OCI-LY3 (cell line): ENCODE measurements around the gene ACTR1A.

Source experiments
- H2AFZ ChIP-seq: fragments of 200-600, 300-600 bp; shearing (Covaris generic); 2 replicates; pipeline ENCODE4 v1.6.0; 2014; ENCODE audit warnings: antibody characterized with exemption, low read depth, low read length
- H3K27ac ChIP-seq: fragments of 200-600, 300-600 bp; sonication (generic); 2 replicates; pipeline ENCODE4 v1.5.1; 2014; ENCODE audit warnings: mild to moderate bottlenecking, low read length, moderate library complexity, mixed read lengths
- H3K27me3 ChIP-seq: fragments of 200-600, 300-600 bp; sonication (generic); 2 replicates; pipeline ENCODE4 v1.6.1; 2014; ENCODE audit warnings: low read depth, low read length, mixed read lengths
- H3K36me3 ChIP-seq: fragments of 200-600, 300-600 bp; sonication (generic); replicated peaks from 2 replicates; pipeline ENCODE3; 2014; ENCODE audit warnings: low read depth, low read length, mixed read lengths
- H3K4me1 ChIP-seq: fragments of 300-600, 200-600 bp; sonication (generic); 2 replicates; pipeline ENCODE4 v1.6.1; 2014; ENCODE audit warnings: low read length, mixed read lengths
- H3K4me2 ChIP-seq: fragments of 200-600, 300-600 bp; sonication (generic); 2 replicates; pipeline ENCODE4 v1.6.1; 2014; ENCODE audit warnings: low read length, mixed read lengths
- H3K4me3 ChIP-seq: fragments of 300-600, 200-600 bp; sonication (generic); 2 replicates; pipeline ENCODE4 v1.5.1; 2014; ENCODE audit warnings: antibody characterized with exemption, mild to moderate bottlenecking, low read length, moderate library complexity
- H3K79me2 ChIP-seq: fragments of 300-600, 200-600 bp; shearing (Covaris generic); 2 replicates; pipeline ENCODE4 v1.6.1; 2014; ENCODE audit warnings: mild to moderate bottlenecking, low read length, mixed read lengths
- H3K9ac ChIP-seq: fragments of 300-600, 200-600 bp; shearing (Covaris generic); 2 replicates; pipeline ENCODE4 v1.6.0; 2014; ENCODE audit warnings: mild to moderate bottlenecking, low read length, moderate library complexity
- H3K9me3 ChIP-seq: fragments of 200-600, 300-600 bp; shearing (Covaris generic); 2 replicates; pipeline ENCODE4 v1.6.1; 2014; ENCODE audit warnings: low read length, mixed read lengths; ENCODE audit not compliant: insufficient read depth
- H4K20me1 ChIP-seq: fragments of 200-600, 300-600 bp; sonication (generic); 2 replicates; pipeline ENCODE4 v1.6.1; 2016; ENCODE audit warnings: low read length, mixed read lengths; ENCODE audit not compliant: insufficient read depth
- EZH2phosphoT487 ChIP-seq: fragments of 200-600 bp; shearing (Covaris generic); IDR thresholded peaks from 2 replicates; pipeline ENCODE4 v1.6.1; 2018; ENCODE audit warnings: antibody characterized with exemption, mixed run types, low read depth
- TF ChIP-seq, protein P1 (sequence below): fragments of 200-600, 300-600 bp; sonication (generic); IDR thresholded peaks from 2 replicates; pipeline ENCODE4 v1.5.1; 2014; ENCODE audit warnings: antibody characterized with exemption, low read length, low read depth

Gene ACTR1A

DNA sequence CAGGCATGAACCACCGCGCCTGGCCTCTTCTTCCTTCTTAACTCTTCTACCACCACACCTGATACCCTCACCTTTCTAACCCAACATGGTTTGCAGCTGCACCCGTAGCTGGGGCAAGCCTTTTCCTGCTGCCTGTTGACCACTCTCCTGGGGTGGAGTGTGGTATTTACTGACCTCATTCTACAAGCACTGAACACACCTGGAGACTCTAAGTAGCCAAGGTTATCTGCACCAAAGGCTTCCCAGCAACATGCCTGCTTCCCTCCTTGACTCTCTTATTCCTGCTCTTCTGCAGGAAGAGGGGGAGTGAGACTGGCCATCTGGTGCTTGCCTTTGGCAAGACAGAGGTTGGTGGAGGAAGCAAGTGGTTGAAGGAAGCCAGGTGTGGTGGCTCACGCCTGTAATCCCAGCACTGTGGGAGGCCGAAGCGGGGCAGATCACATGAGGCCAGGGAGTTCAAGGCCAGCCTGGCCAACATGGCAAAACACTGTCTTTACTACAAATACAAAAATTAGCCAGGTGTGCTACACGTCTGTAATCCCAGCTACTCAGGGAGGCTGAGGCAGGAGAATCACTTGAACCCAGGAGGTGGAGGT lies 10.1 kb downstream of the ACTR1A start:
- H3K9me3 ChIP-seq, result no peaks in the 10 kb centered on the region
- no peak overlapping the region for H3K9ac ChIP-seq
- no peak overlapping the region for H3K4me3 ChIP-seq
- H2AFZ ChIP-seq, result no peak overlapping the region
- peaks cover 23% of the 10 kb centered on the region for H3K79me2 ChIP-seq
- TF ChIP-seq, protein P1, sequence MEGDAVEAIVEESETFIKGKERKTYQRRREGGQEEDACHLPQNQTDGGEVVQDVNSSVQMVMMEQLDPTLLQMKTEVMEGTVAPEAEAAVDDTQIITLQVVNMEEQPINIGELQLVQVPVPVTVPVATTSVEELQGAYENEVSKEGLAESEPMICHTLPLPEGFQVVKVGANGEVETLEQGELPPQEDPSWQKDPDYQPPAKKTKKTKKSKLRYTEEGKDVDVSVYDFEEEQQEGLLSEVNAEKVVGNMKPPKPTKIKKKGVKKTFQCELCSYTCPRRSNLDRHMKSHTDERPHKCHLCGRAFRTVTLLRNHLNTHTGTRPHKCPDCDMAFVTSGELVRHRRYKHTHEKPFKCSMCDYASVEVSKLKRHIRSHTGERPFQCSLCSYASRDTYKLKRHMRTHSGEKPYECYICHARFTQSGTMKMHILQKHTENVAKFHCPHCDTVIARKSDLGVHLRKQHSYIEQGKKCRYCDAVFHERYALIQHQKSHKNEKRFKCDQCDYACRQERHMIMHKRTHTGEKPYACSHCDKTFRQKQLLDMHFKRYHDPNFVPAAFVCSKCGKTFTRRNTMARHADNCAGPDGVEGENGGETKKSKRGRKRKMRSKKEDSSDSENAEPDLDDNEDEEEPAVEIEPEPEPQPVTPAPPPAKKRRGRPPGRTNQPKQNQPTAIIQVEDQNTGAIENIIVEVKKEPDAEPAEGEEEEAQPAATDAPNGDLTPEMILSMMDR, result no peak
- no peak for TF ChIP-seq EZH2phosphoT487
- no peak overlapping the region for H3K27ac ChIP-seq
- peaks cover 8% of the 10 kb centered on the region for H3K36me3 ChIP-seq
- H3K4me2 ChIP-seq, result no peak overlapping the region
- H3K27me3 ChIP-seq, result no peaks in the 10 kb centered on the region
- no peaks in the 10 kb centered on the region for H3K4me1 ChIP-seq
- H4K20me1 ChIP-seq, result no peaks in the 10 kb centered on the region; the same call in 1 of the 2 replicates

DNA sequence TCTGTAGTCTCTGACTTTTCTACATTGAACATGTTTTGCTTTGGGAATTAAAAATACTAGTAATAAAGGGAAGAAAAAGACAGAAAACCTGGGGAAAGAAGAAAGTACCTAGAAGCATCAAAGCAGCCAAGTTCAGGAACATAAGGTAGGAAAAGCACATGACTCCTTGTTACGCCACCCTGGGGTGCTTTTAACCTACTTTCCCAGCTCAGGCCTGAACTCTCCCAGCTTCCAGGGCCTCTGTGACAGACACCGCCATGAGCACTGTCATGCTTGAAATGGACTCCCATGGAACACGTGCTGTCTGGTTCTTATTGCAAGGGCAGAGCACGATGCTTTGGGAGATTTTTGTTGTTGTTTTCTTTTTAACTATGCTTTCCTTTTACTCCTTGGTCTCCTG lies 11.4 kb downstream of the ACTR1A start:
- Histone ChIP-seq H3K27ac (no peak overlapping the region), H3K9me3 (no peaks in the 10 kb centered on the region), H3K27me3 (no peaks in the 10 kb centered on the region), H3K4me3 (no peak overlapping the region), H2AFZ (no peak overlapping the region), H4K20me1 (no peaks in the 10 kb centered on the region; the same call in 1 of the 2 replicates), H3K9ac (no peak overlapping the region), H3K4me2 (no peak overlapping the region), H3K4me1 (no peaks in the 10 kb centered on the region), H3K36me3 (peaks cover 8% of the 10 kb centered on the region), H3K79me2 (peaks cover 15% of the 10 kb centered on the region)
- TF ChIP-seq, protein P1, result no peak
- no peak for TF ChIP-seq EZH2phosphoT487

DNA sequence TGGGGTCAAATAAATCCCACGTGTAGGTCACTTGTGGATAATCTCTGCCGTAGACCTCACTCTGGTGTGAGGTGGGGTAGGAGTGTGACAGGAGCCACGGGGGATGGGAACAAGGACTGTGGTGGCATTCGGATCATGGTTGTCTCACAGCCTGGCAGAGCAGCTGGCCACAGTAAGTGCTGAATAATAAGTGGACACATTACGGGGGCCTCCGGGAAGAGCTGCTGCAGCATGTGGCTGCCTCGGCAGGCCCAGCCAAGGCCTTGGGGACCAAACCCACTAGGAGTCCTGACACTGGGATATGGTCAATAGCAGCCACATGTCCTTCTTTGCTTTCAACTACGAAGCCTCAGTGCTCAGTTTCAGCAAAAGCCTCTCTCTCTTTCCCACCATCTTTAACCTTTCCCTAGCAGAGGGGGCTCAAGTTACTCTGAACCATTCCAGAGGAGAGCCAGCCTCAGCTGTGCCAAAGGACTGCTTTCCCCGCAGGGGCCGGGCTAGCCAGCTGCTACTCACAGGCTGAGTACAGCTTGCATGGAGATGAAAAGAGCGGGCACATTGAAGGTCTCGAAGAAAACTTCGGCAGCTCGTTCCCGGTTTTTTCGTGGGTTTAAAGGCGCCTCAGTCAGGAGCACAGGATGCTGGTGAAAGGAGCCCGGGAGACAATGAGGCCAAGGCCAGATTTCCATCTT lies 17.3 kb downstream of the ACTR1A start:
- Histone ChIP-seq H3K4me2 (no peak overlapping the region), H3K36me3 (peaks cover 11% of the 10 kb centered on the region)

DNA sequence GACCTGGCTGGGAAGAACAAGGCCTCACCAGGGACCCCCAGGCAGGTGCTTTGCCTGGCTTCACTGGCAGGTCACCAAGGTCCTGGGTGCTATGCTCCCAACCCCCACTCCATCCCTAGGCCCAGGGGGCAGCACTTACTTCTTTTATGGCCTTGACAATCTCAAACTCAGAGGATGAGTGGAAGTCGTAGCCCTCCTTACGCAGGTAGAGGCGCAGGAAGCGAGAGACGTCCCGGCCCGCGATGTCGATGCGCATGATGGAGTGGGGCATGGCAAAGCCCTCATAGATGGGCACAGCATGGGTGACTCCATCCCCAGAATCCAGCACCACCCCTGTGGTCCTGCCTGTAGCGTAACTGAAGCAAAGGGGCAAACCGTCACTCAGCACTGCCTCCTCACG lies 18.5 kb downstream of the ACTR1A start:
- H3K4me2 ChIP-seq, result no peak overlapping the region
- TF ChIP-seq, protein P1, result no peak
- no peak for TF ChIP-seq EZH2phosphoT487
- H4K20me1 ChIP-seq, result no peaks in the 10 kb centered on the region
- no peaks in the 10 kb centered on the region for H3K27me3 ChIP-seq
- H3K36me3 ChIP-seq, result peaks cover 11% of the 10 kb centered on the region
- no peaks in the 10 kb centered on the region for H3K9me3 ChIP-seq
- H3K79me2 ChIP-seq, result no peaks in the 10 kb centered on the region
- H3K27ac ChIP-seq, result no peak overlapping the region
- H3K4me1 ChIP-seq, result no peaks in the 10 kb centered on the region
- no peak overlapping the region for H3K9ac ChIP-seq
- no peak overlapping the region for H2AFZ ChIP-seq
- H3K4me3 ChIP-seq, result no peak overlapping the region

More for the DNA sequence above, 17.3 kb downstream of the ACTR1A start:
- H3K27ac ChIP-seq, result no peak overlapping the region
- no peaks in the 10 kb centered on the region for H4K20me1 ChIP-seq
- H3K27me3 ChIP-seq, result no peaks in the 10 kb centered on the region
- no peaks in the 10 kb centered on the region for H3K4me1 ChIP-seq
- no peaks in the 10 kb centered on the region for H3K79me2 ChIP-seq
- no peak overlapping the region for H2AFZ ChIP-seq
- TF ChIP-seq, protein P1, result no peak
- TF ChIP-seq EZH2phosphoT487, result no peak
- no peak overlapping the region for H3K9ac ChIP-seq
- H3K4me3 ChIP-seq, result no peak overlapping the region
- no peaks in the 10 kb centered on the region for H3K9me3 ChIP-seq
